Stimulated activated naive CD8-positive, alpha-beta T cell treated with anti-CD3 and anti-CD28 coated beads, Interleukin-15, amount 100 ng/mL, for 72 hours (primary cell): ENCODE data around the gene PPP2R2B.

Source experiments
- ATAC-seq: fragments of 150-1000 bp; cut with Tn5 transposase; 2 replicates; pipeline ENCODE4 v1.10.0; 2021; ENCODE audit warnings: mild to moderate bottlenecking, moderate library complexity
- DNase-seq, 2 donors: peaks; one replicate each; pipeline ENCODE4 v3.0.0; 2021 to 2022
- H3K27ac Mint-ChIP-seq, 2 donors: one replicate each; pipeline ENCODE4 v1.8.0; 2022; ENCODE audit warnings: mild to moderate bottlenecking in 2 of 2, mixed read lengths in 2 of 2, moderate library complexity in 2 of 2
- H3K27me3 Mint-ChIP-seq: one replicate; pipeline ENCODE4 v1.8.0; 2022; ENCODE audit warnings: mixed read lengths
- H3K4me1 Mint-ChIP-seq: one replicate; pipeline ENCODE4 v1.8.0; 2022; ENCODE audit warnings: mild to moderate bottlenecking, mixed read lengths
- H3K4me3 Mint-ChIP-seq, 2 donors: one replicate each; pipeline ENCODE4 v1.8.0; 2022; ENCODE audit warnings: mild to moderate bottlenecking in 2 of 2, mixed read lengths in 2 of 2, moderate library complexity in 1 of 2
- H3K9me3 Mint-ChIP-seq, 2 donors: one replicate each; pipeline ENCODE4 v1.8.0; 2022; ENCODE audit warnings: mixed read lengths in 2 of 2

PPP2R2B gene

GRCh38 chr5:146660376-146660960 lies 218.1 kb downstream of the PPP2R2B start:
- no peaks in the 10 kb centered on the region for H3K9me3 Mint-ChIP-seq
- no peak overlapping the region for H3K27ac Mint-ChIP-seq
- H3K27me3 Mint-ChIP-seq: no peaks in the 10 kb centered on the region
- no peak for DNase-seq
- no peak for ATAC-seq
- H3K4me1 Mint-ChIP-seq: peaks cover 3% of the 10 kb centered on the region
- no peak overlapping the region for H3K4me3 Mint-ChIP-seq

- Mint-ChIP-seq H3K9me3 (no peaks in the 10 kb centered on the region), H3K4me3 (no peak overlapping the region), H3K27ac (no peak overlapping the region), H3K27me3 (no peaks in the 10 kb centered on the region), H3K4me1 (no peaks in the 10 kb centered on the region)
- DNase-seq (no peak), ATAC-seq (no peak)
These were observed 218.6 kb downstream of the PPP2R2B start for GRCh38 chr5:146659961-146660360.

GRCh38 chr5:146656703-146657102 lies 221.9 kb downstream of the PPP2R2B start:
- no peaks in the 10 kb centered on the region for H3K27me3 Mint-ChIP-seq
- DNase-seq (no peak), ATAC-seq (no peak)
- no peaks in the 10 kb centered on the region for H3K4me1 Mint-ChIP-seq
- no peak overlapping the region for H3K4me3 Mint-ChIP-seq
- H3K9me3 Mint-ChIP-seq: no peaks in the 10 kb centered on the region
- H3K27ac Mint-ChIP-seq: no peak overlapping the region

GRCh38 chr5:146653560-146653959 lies 225.0 kb downstream of the PPP2R2B start:
- H3K27me3 Mint-ChIP-seq: no peaks in the 10 kb centered on the region
- no peaks in the 10 kb centered on the region for H3K4me1 Mint-ChIP-seq
- no peaks in the 10 kb centered on the region for H3K9me3 Mint-ChIP-seq
- no peak for DNase-seq
- no peak overlapping the region for H3K27ac Mint-ChIP-seq
- no peak overlapping the region for H3K4me3 Mint-ChIP-seq
- no peak for ATAC-seq

GRCh38 chr5:146652547-146652946 lies 226.0 kb downstream of the PPP2R2B start:
- no peaks in the 10 kb centered on the region for H3K9me3 Mint-ChIP-seq
- ATAC-seq: no peak
- no peaks in the 10 kb centered on the region for H3K4me1 Mint-ChIP-seq
- no peak overlapping the region for H3K27ac Mint-ChIP-seq
- DNase-seq: no peak
- H3K27me3 Mint-ChIP-seq: no peaks in the 10 kb centered on the region
- H3K4me3 Mint-ChIP-seq: no peak overlapping the region

- Mint-ChIP-seq H3K4me1 (no peaks in the 10 kb centered on the region), H3K9me3 (no peaks in the 10 kb centered on the region), H3K27me3 (no peaks in the 10 kb centered on the region), H3K27ac (no peak overlapping the region), H3K4me3 (no peak overlapping the region)
- no peak for DNase-seq
- ATAC-seq: no peak
These were observed 230.8 kb downstream of the PPP2R2B start for GRCh38 chr5:146647656-146648199.

- no peak for DNase-seq
- no peaks in the 10 kb centered on the region for H3K27me3 Mint-ChIP-seq
- no peak for ATAC-seq
- H3K9me3 Mint-ChIP-seq: no peaks in the 10 kb centered on the region
- H3K4me3 Mint-ChIP-seq: no peak overlapping the region
- H3K4me1 Mint-ChIP-seq: no peaks in the 10 kb centered on the region
- no peak overlapping the region for H3K27ac Mint-ChIP-seq
These were observed 232.1 kb downstream of the PPP2R2B start for GRCh38 chr5:146646441-146646840.

- Mint-ChIP-seq H3K9me3 (no peaks in the 10 kb centered on the region), H3K27ac (no peak overlapping the region), H3K27me3 (no peaks in the 10 kb centered on the region), H3K4me3 (no peak overlapping the region), H3K4me1 (no peaks in the 10 kb centered on the region)
- DNase-seq (no peak), ATAC-seq (no peak)
These were observed 233.2 kb downstream of the PPP2R2B start for GRCh38 chr5:146645342-146645741.

- Mint-ChIP-seq H3K4me1 (no peaks in the 10 kb centered on the region), H3K27ac (no peak overlapping the region), H3K9me3 (no peaks in the 10 kb centered on the region), H3K4me3 (no peak overlapping the region), H3K27me3 (no peaks in the 10 kb centered on the region)
- no peak for ATAC-seq
- no peak for DNase-seq
These were observed 233.7 kb downstream of the PPP2R2B start for GRCh38 chr5:146644831-146645230.

- ATAC-seq (no peak), DNase-seq (no peak)
- Mint-ChIP-seq H3K4me3 (no peak overlapping the region), H3K4me1 (no peaks in the 10 kb centered on the region), H3K27ac (no peak overlapping the region), H3K9me3 (no peaks in the 10 kb centered on the region), H3K27me3 (no peaks in the 10 kb centered on the region)
These were observed 234.8 kb downstream of the PPP2R2B start for GRCh38 chr5:146643776-146644175.

GRCh38 chr5:146642410-146642809 lies 236.1 kb downstream of the PPP2R2B start:
- Mint-ChIP-seq H3K9me3 (no peaks in the 10 kb centered on the region), H3K4me3 (no peak overlapping the region), H3K27me3 (no peaks in the 10 kb centered on the region), H3K27ac (no peak overlapping the region), H3K4me1 (no peaks in the 10 kb centered on the region)
- ATAC-seq (no peak), DNase-seq (no peak)

- Mint-ChIP-seq H3K27ac (no peak overlapping the region), H3K4me1 (no peaks in the 10 kb centered on the region), H3K27me3 (no peaks in the 10 kb centered on the region), H3K9me3 (no peaks in the 10 kb centered on the region), H3K4me3 (no peak overlapping the region)
- no peak for ATAC-seq
- DNase-seq: no peak
These were observed 236.6 kb downstream of the PPP2R2B start for GRCh38 chr5:146641941-146642340.

- H3K4me1 Mint-ChIP-seq: no peaks in the 10 kb centered on the region
- DNase-seq (no peak), ATAC-seq (no peak)
- H3K9me3 Mint-ChIP-seq: no peaks in the 10 kb centered on the region
- no peak overlapping the region for H3K27ac Mint-ChIP-seq
- H3K27me3 Mint-ChIP-seq: no peaks in the 10 kb centered on the region
- no peak overlapping the region for H3K4me3 Mint-ChIP-seq
These were observed 238.2 kb downstream of the PPP2R2B start for GRCh38 chr5:146640285-146640896.

GRCh38 chr5:146635443-146635842 lies 243.1 kb downstream of the PPP2R2B start:
- Mint-ChIP-seq H3K4me1 (no peaks in the 10 kb centered on the region), H3K27ac (no peak overlapping the region), H3K27me3 (no peaks in the 10 kb centered on the region), H3K4me3 (no peak overlapping the region), H3K9me3 (no peaks in the 10 kb centered on the region)
- ATAC-seq: no peak
- DNase-seq: no peak

GRCh38 chr5:146633323-146633764 lies 245.2 kb downstream of the PPP2R2B start:
- Mint-ChIP-seq H3K27ac (no peak overlapping the region), H3K9me3 (no peaks in the 10 kb centered on the region), H3K4me1 (no peaks in the 10 kb centered on the region), H3K27me3 (no peaks in the 10 kb centered on the region), H3K4me3 (no peak overlapping the region)
- DNase-seq (no peak), ATAC-seq (no peak)

GRCh38 chr5:146632620-146633322 lies 245.8 kb downstream of the PPP2R2B start:
- Mint-ChIP-seq H3K9me3 (no peaks in the 10 kb centered on the region), H3K4me3 (no peak overlapping the region)
- ATAC-seq: no peak

More at GRCh38 chr5:146632620-146633322, 245.8 kb downstream of the PPP2R2B start:
- Mint-ChIP-seq H3K4me1 (no peaks in the 10 kb centered on the region), H3K27me3 (no peaks in the 10 kb centered on the region), H3K27ac (no peak overlapping the region)
- no peak for DNase-seq
